ENCODE measurements around the gene PTPRN. TPM values are rescaled to one million over a fixed set of nuclear protein-coding genes. Genes with fewer than 3 reads are reported as not detected.

PTPRN gene
- total and polyA plus RNA-seq, 2 of the 8 experiments (the other 6 are each of a cell fraction or from before 2014, with no cell fraction given): 5.4 to 8.2 TPM

DNA sequence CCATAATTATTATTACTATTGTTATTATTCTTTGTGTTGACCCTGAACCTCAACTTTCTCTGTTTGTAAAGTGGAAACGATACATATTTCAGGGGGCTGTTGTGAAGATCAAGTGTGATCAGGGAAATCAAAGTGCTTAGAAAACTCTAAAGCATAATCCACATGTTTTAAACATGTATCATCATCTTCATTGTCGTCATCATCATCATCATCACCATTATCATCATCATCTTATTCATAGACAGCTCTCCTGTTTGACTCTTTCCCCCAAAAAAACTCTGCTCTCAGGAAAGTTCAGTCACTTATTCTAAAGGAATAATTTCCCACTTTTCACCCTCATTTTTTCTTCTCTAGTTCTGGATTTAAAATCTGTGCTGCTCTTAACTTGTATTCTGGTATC lies 5.0 kb downstream of the PTPRN start:
- no peak overlapping the region for H3K9ac ChIP-seq (replicated peaks in 1 of 4; ENCODE audit: extremely low read depth in 1 of 4, low read depth in 3 of 4, low read length in 3 of 4)
- peaks cover 0 to 1% of the 10 kb centered on the region in 2 experiments for H4K20me1 ChIP-seq (replicated peaks in 1 of 2; ENCODE audit: control insufficient read depth in 1 of 2, insufficient read depth in 2 of 2, low read length in 2 of 2)
- no peaks in the 10 kb centered on the region for H3K9me3 ChIP-seq (ENCODE audit: insufficient read depth in 2 of 2, low read depth in 1 of 2, low read length in 1 of 2)
- H2AK5ac ChIP-seq (ENCODE audit: low read depth, low read length): no peak overlapping the region
- H4K5ac ChIP-seq (ENCODE audit: insufficient read length, low read depth, low read length): no peak overlapping the region
- H3K36me3 ChIP-seq (ENCODE audit: control insufficient read depth in 2 of 4, insufficient read depth in 4 of 4, low read length in 3 of 4): no peaks in the 10 kb centered on the region
- no peak overlapping the region for H3K27ac ChIP-seq (ENCODE audit: low read depth, low read length)
- peaks cover 11% of the 10 kb centered on the region; the same call in 1 of the 2 replicates for H3K23me2 ChIP-seq (ENCODE audit: low read depth, low read length)
- no peak overlapping the region for H3K4me3 ChIP-seq (ENCODE audit: extremely low read depth in 1 of 4, insufficient read depth in 2 of 4, low read depth in 3 of 4, low read length in 4 of 4)
- ChIA-PET CTCF (ENCODE audit: partially characterized antibody) (interaction anchor here (1.6 to 13.4 kb wide), 4 partner anchors 12 to 145 kb away, joined by 4 to 82 read pairs (median 6); no protein-coding TSS in a partner anchor), POLR2A (ENCODE audit: partially characterized antibody) (no interaction called here)
- peaks cover 0 to 5% (median under 1%) of the 10 kb centered on the region in 4 experiments; a peak in 4 of 7 replicates for H3K4me1 ChIP-seq (replicated peaks in 1 of 4; ENCODE audit: control insufficient read depth in 3 of 4, insufficient read depth in 4 of 4, low read length in 3 of 4)
- no peaks in the 10 kb centered on the region for H3K79me2 ChIP-seq (ENCODE audit: control insufficient read depth in 1 of 2, insufficient read depth in 2 of 2, low read length in 2 of 2)
- WGBS, 2 experiments (ENCODE audit: extremely low coverage in 1 of 2, insufficient coverage in 1 of 2, insufficient read length in 1 of 2, insufficient replicate concordance in 2 of 2, low coverage in 1 of 2, low lambda C conversion rate in 2 of 2, missing lambda C conversion rate in 1 of 2): 78% methylated on average over 2 of the region's 2 CpGs; no CpG with 5 or more reads in 1 of the 2 experiments
- H2AFZ ChIP-seq (ENCODE audit: low read length): no peak overlapping the region
- FAIRE-seq: no peak
- no peak overlapping the region for H2BK20ac ChIP-seq (ENCODE audit: low read length)
- H3K23ac ChIP-seq (ENCODE audit: insufficient read length): no peak overlapping the region
- H2BK12ac ChIP-seq (ENCODE audit: low read depth, low read length): no peak overlapping the region
- H2BK15ac ChIP-seq (ENCODE audit: low read length): no peak overlapping the region
- no peak overlapping the region for H3K18ac ChIP-seq (ENCODE audit: extremely low read depth, low read length)
- no peak overlapping the region for H2BK120ac ChIP-seq (replicated peaks; ENCODE audit: low read depth, low read length)
- H4K91ac ChIP-seq (replicated peaks; ENCODE audit: insufficient read length, low read length): no peak overlapping the region
- H3K4me2 ChIP-seq (ENCODE audit: insufficient read depth in 1 of 2, low read depth in 2 of 2, low read length in 2 of 2): no peak overlapping the region
- no peak overlapping the region for H3K4ac ChIP-seq (replicated peaks; ENCODE audit: insufficient read length, low read depth, low read length)
- H3K79me1 ChIP-seq (ENCODE audit: low read depth, low read length): no peaks in the 10 kb centered on the region
- no peak overlapping the region for H3K56ac ChIP-seq (replicated peaks; ENCODE audit: insufficient read length, low read depth, low read length)
- H3K27me3 ChIP-seq (replicated peaks in 1 of 4; ENCODE audit: control insufficient read depth in 3 of 4, extremely low read depth in 1 of 4, insufficient read depth in 3 of 4, low read length in 3 of 4): peaks cover 0 to 16% (median 10%) of the 10 kb centered on the region in 4 experiments; a peak in 3 of 7 replicates
- no peak overlapping the region for H4K8ac ChIP-seq (ENCODE audit: extremely low read depth, insufficient read depth, low read length)
- DNase-seq (ENCODE audit: low read depth in 1 of 2, low spot score in 2 of 2): no peak
- no peak overlapping the region for H2BK5ac ChIP-seq (ENCODE audit: low read depth, low read length)
- H3K14ac ChIP-seq (ENCODE audit: insufficient read length): no peak overlapping the region
- TF ChIP-seq, protein P1, sequence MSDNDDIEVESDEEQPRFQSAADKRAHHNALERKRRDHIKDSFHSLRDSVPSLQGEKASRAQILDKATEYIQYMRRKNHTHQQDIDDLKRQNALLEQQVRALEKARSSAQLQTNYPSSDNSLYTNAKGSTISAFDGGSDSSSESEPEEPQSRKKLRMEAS (IDR thresholded peaks at IDR 0.05): no peak
- TF ChIP-seq HDAC2 (IDR thresholded peaks at IDR 0.05; ENCODE audit: borderline replicate concordance in 1 of 2, low read depth in 2 of 2, low read length in 2 of 2): no peak
- no peak for TF ChIP-seq KDM4A (IDR thresholded peaks at IDR 0.05; ENCODE audit: low read depth, low read length, severe bottlenecking)
- no peak for TF ChIP-seq CREB1 (IDR thresholded peaks at IDR 0.05)
- TF ChIP-seq FOSL1 (IDR thresholded peaks at IDR 0.05; ENCODE audit: insufficient read depth, low read depth, low read length): no peak
- TF ChIP-seq KDM5A (IDR thresholded peaks at IDR 0.05; ENCODE audit: low read length): no peak
- no peak for TF ChIP-seq SP4 (IDR thresholded peaks at IDR 0.05; ENCODE audit: low read length)
- TF ChIP-seq BCL11A (IDR thresholded peaks at IDR 0.05; ENCODE audit: low read depth in 2 of 2, low read length in 2 of 2): no peak
- no peak for TF ChIP-seq RAD21 (IDR thresholded peaks at IDR 0.05 in 1 of 2, conservative IDR thresholded peaks at IDR 0.05 in 1 of 2; ENCODE audit: low read depth in 2 of 2, low read length in 2 of 2)
- no peak for TF ChIP-seq POLR2AphosphoS5 (IDR thresholded peaks at IDR 0.05; ENCODE audit: low read depth, low read length)
- no peak for TF ChIP-seq ZNF274 (IDR thresholded peaks at IDR 0.05; ENCODE audit: borderline replicate concordance, extremely low read depth, low read length)
- TF ChIP-seq SP1 (IDR thresholded peaks at IDR 0.05; ENCODE audit: low read depth, low read length): no peak
